Body of pancreas (tissue), 4 donors: ENCODE results near the gene KIF5B. TPM values are rescaled to one million over a fixed set of nuclear protein-coding genes. Genes with fewer than 3 reads are reported as not detected.
"Not testable (repeated sequence)": the region's sequence is repeated elsewhere in the genome, so short reads cannot be mapped to it uniquely, and the experiment has no call there.

Experiments
- ATAC-seq: fragments of 150-250 bp; one replicate; pipeline ENCODE4 v1.9.1; 2016
- DNase-seq, 4 donors: peaks; one replicate each; pipeline ENCODE4 v3.0.0-alpha.2; 2019
- H3K27ac ChIP-seq, 4 donors: fragments of 200-600 bp; sonication (generic); 1 replicate in 3 of 4; 2 replicates in 1 of 4; pipeline versions ENCODE4 v1.5.1 to v1.6.1; 2016 to 2019; ENCODE audit warnings: mild to moderate bottlenecking in 1 of 4, mixed read lengths in 1 of 4, moderate library complexity in 1 of 4
- H3K27me3 ChIP-seq, 2 donors: fragments of 200-600 bp; sonication (generic); one replicate each; pipeline ENCODE4 v1.6.0; 2016; ENCODE audit warnings: mild to moderate bottlenecking in 1 of 2
- H3K36me3 ChIP-seq, 2 donors: fragments of 200-600 bp; sonication (generic); replicated peaks in 1 of 2; 2 replicates each; pipeline ENCODE4 v1.5.1; 2016; ENCODE audit warnings: low read depth in 2 of 2; ENCODE audit not compliant: insufficient read depth in 1 of 2
- H3K4me1 ChIP-seq: fragments of 200-600 bp; sonication (generic); one replicate; pipeline ENCODE4 v1.6.0; 2016
- H3K4me3 ChIP-seq, 2 donors: fragments of 200-600 bp; sonication (generic); 1 replicate in 1 of 2; 2 replicates in 1 of 2; pipeline ENCODE4 v1.5.1; 2016 to 2019
- H3K9me3 ChIP-seq, 3 donors: fragments of 200-600 bp; sonication (generic); 1 replicate in 2 of 3; 2 replicates in 1 of 3; pipeline ENCODE4 v1.5.1; 2016
- POLR2A ChIP-seq, 3 donors: fragments of 450-650 bp; IDR thresholded peaks; one replicate each; pipeline ENCODE4 v1.6.1; 2016; ENCODE audit warnings: antibody characterized with exemption in 3 of 3, mild to moderate bottlenecking in 2 of 3
- WGBS, 2 donors: methylation state at CpG; one replicate each; pipeline ENCODE4 v1.1.5; 2017; 5-methylcytosine and 5-hydroxymethylcytosine counted together
- intact Hi-C: fragments of 100-400 bp; cut with DNase I; formaldehyde crosslinking; loops from one replicate; pipeline ENCODE4 v1.15.1; 2023
- total RNA-seq, 2 donors: library from RNA; depleted of rRNA; stranded (reverse); fragments of >200 nt; gene quantifications; one replicate each; pipeline ENCODE4 v1.1.0, GENCODE V29; 2016
- TF ChIP-seq, protein P1 (sequence below), 7 experiments: fragments of 450-650 bp in 4 of 7; fragments of 200-600 bp in 3 of 7; sonication (generic) in 3 of 7; IDR thresholded peaks; one replicate each; pipeline ENCODE4 v1.5.1; 2016 to 2019; ENCODE audit warnings: antibody characterized with exemption in 7 of 7

KIF5B gene
- total RNA-seq, 2 donors from 2014 or later = 53.7 to 59.9 TPM

DNA sequence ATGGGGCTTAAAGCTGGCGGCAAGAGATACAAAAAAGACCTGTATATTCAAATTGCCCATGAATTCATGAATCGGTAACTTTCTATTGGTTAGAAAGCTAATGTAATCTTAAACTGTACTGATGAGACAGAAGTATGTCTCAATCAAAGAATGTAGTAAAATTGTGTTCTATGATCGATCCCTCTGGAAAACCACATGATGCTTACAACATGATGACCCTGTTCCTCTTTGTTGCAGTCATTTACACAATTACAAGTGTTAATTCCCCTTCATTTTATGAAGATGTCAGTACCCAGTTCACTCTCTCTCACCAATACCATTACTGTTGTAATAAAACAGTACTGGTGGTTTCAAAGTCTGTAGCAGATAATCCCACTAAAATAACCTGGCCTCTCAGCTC is 10.1 kb downstream of the KIF5B start:
- H3K9me3 ChIP-seq = no peaks in the 10 kb centered on the region
- peaks cover 48% of the 10 kb centered on the region for H3K4me1 ChIP-seq
- no peaks in the 10 kb centered on the region for H3K27me3 ChIP-seq
- no peak for TF ChIP-seq POLR2A (IDR thresholded peaks at IDR 0.05)
- TF ChIP-seq, protein P1, sequence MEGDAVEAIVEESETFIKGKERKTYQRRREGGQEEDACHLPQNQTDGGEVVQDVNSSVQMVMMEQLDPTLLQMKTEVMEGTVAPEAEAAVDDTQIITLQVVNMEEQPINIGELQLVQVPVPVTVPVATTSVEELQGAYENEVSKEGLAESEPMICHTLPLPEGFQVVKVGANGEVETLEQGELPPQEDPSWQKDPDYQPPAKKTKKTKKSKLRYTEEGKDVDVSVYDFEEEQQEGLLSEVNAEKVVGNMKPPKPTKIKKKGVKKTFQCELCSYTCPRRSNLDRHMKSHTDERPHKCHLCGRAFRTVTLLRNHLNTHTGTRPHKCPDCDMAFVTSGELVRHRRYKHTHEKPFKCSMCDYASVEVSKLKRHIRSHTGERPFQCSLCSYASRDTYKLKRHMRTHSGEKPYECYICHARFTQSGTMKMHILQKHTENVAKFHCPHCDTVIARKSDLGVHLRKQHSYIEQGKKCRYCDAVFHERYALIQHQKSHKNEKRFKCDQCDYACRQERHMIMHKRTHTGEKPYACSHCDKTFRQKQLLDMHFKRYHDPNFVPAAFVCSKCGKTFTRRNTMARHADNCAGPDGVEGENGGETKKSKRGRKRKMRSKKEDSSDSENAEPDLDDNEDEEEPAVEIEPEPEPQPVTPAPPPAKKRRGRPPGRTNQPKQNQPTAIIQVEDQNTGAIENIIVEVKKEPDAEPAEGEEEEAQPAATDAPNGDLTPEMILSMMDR (IDR thresholded peaks at IDR 0.05) = no peak
- no peak overlapping the region for H3K4me3 ChIP-seq
- no peak overlapping the region for H3K27ac ChIP-seq
- ATAC-seq (no peak), DNase-seq (no peak)
- intact Hi-C loops = no loop called here
- WGBS, 2 donors = 88 to 96% methylated on average over 3 of the region's 3 CpGs
- H3K36me3 ChIP-seq = peaks cover 0 to 14% of the 10 kb centered on the region in 2 donors

DNA sequence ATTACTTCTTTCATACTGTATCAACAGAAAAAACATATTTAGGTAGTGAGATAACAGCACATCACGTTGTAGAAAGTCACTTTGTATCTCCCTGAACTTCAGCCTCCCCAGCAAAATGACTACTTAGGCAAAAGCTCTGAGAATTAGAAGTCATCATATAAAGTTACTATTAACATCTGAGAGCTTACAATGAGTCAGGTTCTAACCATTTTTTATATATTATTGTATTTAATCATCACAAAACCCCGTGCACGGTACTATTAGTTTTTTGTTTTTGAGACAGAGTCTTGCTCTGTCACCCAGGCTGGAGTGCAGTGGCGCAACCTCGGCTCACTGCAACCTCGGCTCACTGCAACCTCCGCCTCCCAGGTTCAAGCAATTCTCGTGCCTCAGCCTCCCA is 13.5 kb downstream of the KIF5B start:
- H3K4me3 ChIP-seq, H3K9me3 ChIP-seq, DNase-seq, H3K27ac ChIP-seq, intact Hi-C loops, H3K27me3 ChIP-seq, ATAC-seq: not testable (repeated sequence)
- Histone ChIP-seq H3K36me3 (peaks cover 0 to 16% of the 10 kb centered on the region in 2 donors), H3K4me1 (peaks cover 28% of the 10 kb centered on the region)
- WGBS, 2 donors = 65 to 72% methylated on average over 8 of the region's 8 CpGs

DNA sequence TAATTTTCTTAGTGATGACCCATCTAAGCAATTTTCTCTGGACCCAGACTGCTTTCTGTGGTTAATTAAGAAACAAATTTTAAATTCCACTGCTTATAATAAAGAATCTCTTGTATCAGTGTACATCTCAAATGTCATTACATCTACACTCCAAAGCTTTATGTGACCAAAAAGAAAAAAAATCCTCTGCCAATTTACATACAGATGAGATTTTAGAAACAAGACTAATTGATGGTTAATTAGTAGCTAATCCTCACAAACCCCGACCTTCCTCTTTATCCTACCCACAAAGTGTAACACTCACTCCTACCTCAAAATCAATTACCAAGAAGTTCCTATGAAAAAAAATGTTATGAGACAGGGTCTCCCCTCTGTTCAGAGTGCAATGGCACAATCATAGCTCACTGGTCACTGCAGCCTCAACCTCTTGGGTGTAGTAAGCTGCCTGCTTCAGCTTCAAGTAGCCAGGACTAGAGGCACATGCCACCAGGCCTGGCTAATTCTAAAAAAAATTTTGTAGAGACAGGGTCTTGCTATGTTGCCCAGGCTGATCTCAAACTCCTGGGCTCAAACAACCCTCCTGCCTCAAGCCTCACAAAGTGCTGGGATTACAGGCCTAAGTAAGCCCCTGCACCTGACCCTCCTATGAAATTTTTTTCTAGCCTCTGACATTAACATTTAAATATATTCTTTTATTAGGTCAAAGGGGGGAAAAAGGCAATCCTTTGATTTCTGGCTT is 14.8 kb downstream of the KIF5B start:
- H3K4me1 ChIP-seq = peaks cover 28% of the 10 kb centered on the region
- no peaks in the 10 kb centered on the region for H3K9me3 ChIP-seq
- H3K4me3 ChIP-seq = no peak overlapping the region
- intact Hi-C loops = no loop called here
- no peaks in the 10 kb centered on the region for H3K27me3 ChIP-seq
- ATAC-seq (no peak), DNase-seq (no peak)
- TF ChIP-seq, protein P1 (IDR thresholded peaks at IDR 0.05) = no peak
- no peak for TF ChIP-seq POLR2A (IDR thresholded peaks at IDR 0.05)
- peaks cover 6 to 16% of the 10 kb centered on the region in 2 donors for H3K36me3 ChIP-seq
- 8 to 21% methylated on average over 1 of the region's 1 CpG for WGBS, 2 donors
- H3K27ac ChIP-seq = no peak overlapping the region

DNA sequence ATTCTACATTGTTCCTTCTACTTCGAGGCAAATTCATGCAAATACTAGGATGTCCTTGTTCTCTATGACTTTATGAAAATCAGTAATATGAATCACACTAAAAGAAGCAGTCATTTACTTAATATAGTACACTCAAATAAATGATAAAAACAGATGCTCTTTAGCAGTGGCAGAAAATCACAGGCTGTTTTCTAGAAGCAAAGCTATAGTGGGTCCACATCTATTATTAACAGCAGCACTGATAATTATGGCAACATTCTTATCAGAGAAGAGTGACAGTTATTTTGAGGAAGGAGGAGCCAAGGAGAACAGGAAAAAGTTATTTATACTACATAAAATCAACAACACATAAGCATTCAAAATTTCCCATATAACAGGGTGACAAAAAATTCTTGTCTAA is 16.5 kb downstream of the KIF5B start:
- Histone ChIP-seq H3K27me3 (no peaks in the 10 kb centered on the region), H3K4me3 (no peak overlapping the region), H3K36me3 (peaks cover 21 to 27% of the 10 kb centered on the region in 2 donors), H3K4me1 (peaks cover 28% of the 10 kb centered on the region), H3K27ac (no peak overlapping the region), H3K9me3 (no peaks in the 10 kb centered on the region)
- ATAC-seq = no peak
- intact Hi-C loops = no loop called here
- WGBS, 2 donors = 53 to 60% methylated on average over 1 of the region's 1 CpG
- no peak for DNase-seq
- TF ChIP-seq POLR2A (IDR thresholded peaks at IDR 0.05) = no peak
- TF ChIP-seq, protein P1 (IDR thresholded peaks at IDR 0.05) = no peak

DNA sequence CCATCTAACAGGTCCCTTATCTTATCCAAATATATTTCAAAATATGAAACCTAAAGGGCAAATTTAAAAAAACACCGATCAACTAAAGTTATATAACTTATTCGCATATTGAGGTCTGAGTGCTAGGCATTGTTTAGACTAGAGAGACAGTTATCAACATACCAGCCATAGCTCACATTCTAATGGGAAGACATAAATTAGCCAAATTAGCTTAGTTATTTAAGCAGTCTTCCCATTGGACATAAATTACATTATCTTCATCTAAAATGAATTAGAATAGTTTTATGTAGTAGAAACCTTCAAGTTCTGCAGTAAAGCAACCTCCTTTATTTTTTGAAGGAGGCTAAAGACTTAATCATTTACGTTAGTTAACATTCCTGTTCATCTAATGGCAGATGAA is 17.4 kb downstream of the KIF5B start:
- Histone ChIP-seq H3K4me1 (peaks cover 28% of the 10 kb centered on the region), H3K4me3 (no peak overlapping the region), H3K36me3 (peaks cover 21 to 32% of the 10 kb centered on the region in 2 donors), H3K27ac (no peak overlapping the region), H3K27me3 (no peaks in the 10 kb centered on the region), H3K9me3 (no peaks in the 10 kb centered on the region)
- intact Hi-C loops = no loop called here
- no peak for TF ChIP-seq POLR2A (IDR thresholded peaks at IDR 0.05)
- TF ChIP-seq, protein P1 (IDR thresholded peaks at IDR 0.05) = no peak
- DNase-seq = no peak
- ATAC-seq = no peak
- 64 to 70% methylated on average over 3 of the region's 3 CpGs for WGBS, 2 donors
